Endothelial cell of umbilical vein (primary cell): ENCODE results near the gene UBE2Q1.

ENCODE experiments used
- CTCF ChIP-seq, 2 donors: IDR thresholded peaks; 1 replicate in 1 of 2; 2 replicates in 1 of 2; pipeline ENCODE4 v1.5.1; 2011; ENCODE audit warnings: low read length in 2 of 2, mild to moderate bottlenecking in 2 of 2, moderate library complexity in 2 of 2, control low read depth in 1 of 2, inconsistent platforms in 1 of 2, low read depth in 1 of 2; ENCODE audit not compliant: insufficient read depth in 1 of 2; ENCODE audit errors: extremely low read depth in 1 of 2
- EZH2 ChIP-seq: IDR thresholded peaks from 2 replicates; pipeline ENCODE4 v1.6.1; 2012; ENCODE audit warnings: borderline replicate concordance, low read depth, mild to moderate bottlenecking, moderate library complexity, low read length, inconsistent platforms; ENCODE audit not compliant: severe bottlenecking
- JUN ChIP-seq: IDR thresholded peaks from 2 replicates; pipeline ENCODE4 v1.6.1; 2011; ENCODE audit warnings: borderline replicate concordance, low read depth; ENCODE audit not compliant: insufficient read length, insufficient read depth
- MYC ChIP-seq: IDR thresholded peaks from one replicate; pipeline ENCODE4 v1.6.1; 2011; ENCODE audit warnings: mild to moderate bottlenecking, low read depth, low read length
- POLR2A ChIP-seq: IDR thresholded peaks from 2 replicates; pipeline ENCODE4 v1.6.1; 2012; ENCODE audit warnings: low read depth, mild to moderate bottlenecking, control low read depth, low read length
- POLR2AphosphoS5 ChIP-seq: IDR thresholded peaks from 2 replicates; pipeline ENCODE4 v1.6.1; 2012; ENCODE audit warnings: low read depth, mild to moderate bottlenecking, control low read depth, low read length, moderate library complexity; ENCODE audit not compliant: insufficient read depth

- TF ChIP-seq CTCF (IDR thresholded peaks at IDR 0.05; ENCODE audit: extremely low read depth in 1 of 2, insufficient read depth in 1 of 2, low read depth in 1 of 2, low read length in 2 of 2) (no peak), EZH2 (no peak), POLR2A (no peak), JUN (no peak), MYC (no peak), POLR2AphosphoS5 (no peak)
Measured at GRCh38 chr1:154586231-154586630, 27.8 kb upstream of the UBE2Q1 start.
